Mucosa of stomach (tissue), 1 donor: ENCODE results near the gene PLCL1.

Source experiments
- H3K27me3 ChIP-seq: one replicate; pipeline ENCODE4 v1.7.0; 2013; ENCODE audit warnings: mild to moderate bottlenecking, low read length; ENCODE audit not compliant: control insufficient read depth, insufficient read depth
- H3K36me3 ChIP-seq: one replicate; pipeline ENCODE4 v1.7.0; 2013; ENCODE audit warnings: low read length; ENCODE audit not compliant: control insufficient read depth, insufficient read depth
- H3K4me1 ChIP-seq: one replicate; pipeline ENCODE4 v1.7.0; 2013; ENCODE audit warnings: mild to moderate bottlenecking, low read length; ENCODE audit not compliant: control insufficient read depth, insufficient read depth
- H3K4me3 ChIP-seq: one replicate; pipeline ENCODE4 v1.7.0; 2013; ENCODE audit warnings: low read length
- H3K9ac ChIP-seq: one replicate; pipeline ENCODE4 v1.7.0; 2013; ENCODE audit warnings: mild to moderate bottlenecking, low read length, moderate library complexity
- H3K9me3 ChIP-seq: one replicate; pipeline ENCODE4 v1.7.0; 2013; ENCODE audit warnings: mild to moderate bottlenecking, low read length, moderate library complexity; ENCODE audit not compliant: control insufficient read depth
- donor health status: Pancreatic carcinoma.

PLCL1 gene

DNA sequence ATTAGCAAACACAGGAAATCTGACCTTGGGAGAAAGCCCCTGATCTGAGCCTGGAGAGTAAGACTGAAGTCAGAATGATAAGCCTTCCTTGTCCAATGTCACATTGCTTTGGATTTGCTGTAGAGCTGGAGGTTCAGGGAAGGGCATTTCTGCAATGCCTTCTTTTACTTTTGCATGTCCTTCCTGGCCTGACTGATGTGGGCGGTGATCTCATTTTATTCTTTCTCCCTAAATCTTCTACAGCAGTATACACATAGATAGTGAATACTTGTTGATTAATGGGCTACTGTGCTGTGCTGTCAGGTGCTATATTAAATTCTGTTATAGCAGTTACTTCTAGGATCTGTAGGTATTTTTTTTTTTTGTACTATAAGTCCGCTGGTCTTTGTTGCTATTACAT lies 62.6 kb downstream of the PLCL1 start:
- Histone ChIP-seq H3K4me3 (no peak overlapping the region), H3K9ac (no peak overlapping the region), H3K27me3 (no peaks in the 10 kb centered on the region), H3K4me1 (no peaks in the 10 kb centered on the region), H3K36me3 (no peaks in the 10 kb centered on the region), H3K9me3 (no peaks in the 10 kb centered on the region)

DNA sequence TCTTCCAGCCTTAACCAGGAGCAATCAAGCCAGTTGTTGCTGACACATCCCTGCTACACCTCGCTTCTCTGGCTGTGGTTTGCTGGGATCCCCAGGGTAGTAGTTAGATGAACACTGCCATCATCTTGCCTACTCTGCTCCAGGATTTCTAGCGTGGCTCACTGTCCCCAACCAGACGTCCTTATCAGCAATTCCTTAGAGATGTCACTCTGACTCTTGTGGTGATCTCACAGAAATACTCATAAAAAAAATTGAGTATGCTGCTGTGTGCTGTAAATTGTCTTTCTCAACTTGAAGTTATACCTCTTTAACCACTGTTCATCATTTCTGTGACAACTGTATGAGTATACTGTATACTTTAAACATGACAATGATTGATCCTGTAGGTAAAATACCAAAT lies 63.2 kb downstream of the PLCL1 start:
- Histone ChIP-seq H3K4me1 (no peaks in the 10 kb centered on the region), H3K36me3 (no peaks in the 10 kb centered on the region), H3K27me3 (no peaks in the 10 kb centered on the region), H3K9ac (no peak overlapping the region), H3K9me3 (no peaks in the 10 kb centered on the region), H3K4me3 (no peak overlapping the region)

DNA sequence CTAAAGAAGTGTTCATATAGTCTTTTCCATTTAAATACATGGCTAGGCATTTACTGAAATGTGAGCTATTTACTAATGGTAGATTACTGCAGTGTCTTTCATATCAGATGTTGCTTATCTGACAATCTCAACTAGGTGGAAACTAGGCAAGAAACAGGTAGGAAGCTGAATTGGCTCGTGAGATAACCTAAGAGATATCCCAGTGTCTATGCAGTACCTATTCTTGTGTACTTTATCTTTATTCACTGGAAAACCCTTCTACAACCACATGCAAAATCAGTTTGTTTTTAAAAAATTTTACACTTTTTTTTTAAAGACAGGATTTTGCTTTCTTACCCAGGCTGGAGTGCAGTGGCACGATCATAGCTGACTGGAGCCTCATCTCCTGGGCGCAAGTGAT lies 63.8 kb downstream of the PLCL1 start:
- H3K27me3 ChIP-seq = no peaks in the 10 kb centered on the region
- H3K36me3 ChIP-seq = no peaks in the 10 kb centered on the region
- no peak overlapping the region for H3K4me3 ChIP-seq
- H3K4me1 ChIP-seq = no peaks in the 10 kb centered on the region
- no peak overlapping the region for H3K9ac ChIP-seq
- no peaks in the 10 kb centered on the region for H3K9me3 ChIP-seq

DNA sequence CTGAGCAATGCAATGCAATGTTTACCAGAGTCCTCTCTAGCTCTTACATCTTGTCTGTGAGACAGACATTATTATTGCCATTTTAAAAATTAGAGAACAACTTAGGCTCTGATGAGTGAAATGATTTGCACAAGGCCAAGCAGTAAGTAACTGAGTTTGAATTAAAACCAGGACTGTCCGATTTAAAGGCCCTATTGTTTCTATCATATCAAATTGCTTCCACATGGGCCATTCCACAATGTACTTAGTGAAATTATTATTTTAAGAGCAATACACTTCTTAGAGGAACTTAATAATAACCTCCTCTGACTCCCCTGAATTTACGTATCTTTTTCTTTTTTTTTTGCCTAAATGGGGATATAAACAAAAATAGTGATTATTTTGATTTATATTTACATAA lies 64.6 kb downstream of the PLCL1 start:
- H3K9me3 ChIP-seq = no peaks in the 10 kb centered on the region
- no peaks in the 10 kb centered on the region for H3K4me1 ChIP-seq
- H3K4me3 ChIP-seq = no peak overlapping the region
- H3K9ac ChIP-seq = no peak overlapping the region
- H3K36me3 ChIP-seq = no peaks in the 10 kb centered on the region
- H3K27me3 ChIP-seq = no peaks in the 10 kb centered on the region

DNA sequence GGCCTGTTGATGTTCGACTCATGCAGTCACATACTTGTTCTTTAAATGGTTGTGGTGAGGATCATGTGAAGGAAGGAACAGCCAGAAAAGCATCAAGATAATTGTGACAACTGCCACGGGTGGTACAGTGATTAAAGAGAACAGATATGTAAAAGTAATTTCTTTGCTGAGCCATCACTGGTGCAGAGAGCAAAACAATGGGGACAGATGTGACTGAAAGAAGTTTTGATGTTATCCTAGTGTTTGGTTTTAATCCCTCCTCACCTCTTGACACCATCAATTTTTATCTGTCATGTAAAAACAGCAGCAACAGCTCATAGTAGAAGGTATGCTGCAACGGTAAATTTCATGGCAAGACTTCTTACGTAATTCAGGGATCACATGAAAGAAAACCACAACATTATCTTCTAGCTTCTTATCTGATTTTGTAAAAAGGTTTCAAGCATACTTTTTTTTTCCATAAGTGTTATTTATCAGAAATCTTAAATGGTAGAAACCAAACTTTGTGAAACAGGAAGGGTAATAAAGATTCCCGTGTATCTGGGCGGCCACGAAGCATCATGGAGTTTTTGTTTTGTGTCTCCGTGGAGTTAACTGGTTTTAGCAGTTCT lies 65.2 kb downstream of the PLCL1 start:
- H3K9ac ChIP-seq = no peak overlapping the region
- no peaks in the 10 kb centered on the region for H3K36me3 ChIP-seq
- H3K4me1 ChIP-seq = no peaks in the 10 kb centered on the region
- H3K27me3 ChIP-seq = no peaks in the 10 kb centered on the region
- H3K4me3 ChIP-seq = no peak overlapping the region
- no peaks in the 10 kb centered on the region for H3K9me3 ChIP-seq

DNA sequence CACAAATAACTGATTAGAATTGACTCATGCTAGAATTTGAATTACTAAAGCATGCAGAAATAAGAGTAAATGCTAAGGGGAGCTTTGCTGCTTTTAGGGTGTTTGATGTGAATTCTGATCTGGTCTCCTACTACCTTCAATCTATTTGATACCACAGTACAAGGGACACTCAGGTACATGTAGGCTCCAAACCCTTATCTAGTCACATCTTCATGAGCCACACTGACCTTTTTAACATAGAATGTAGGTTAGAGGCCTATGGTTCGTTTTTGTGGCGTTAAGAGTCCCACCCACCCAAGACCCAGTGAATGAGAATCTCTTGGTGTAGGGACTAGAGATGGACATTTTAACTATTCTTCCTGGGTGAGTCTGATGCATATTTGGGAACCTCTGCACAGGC lies 65.7 kb downstream of the PLCL1 start:
- Histone ChIP-seq H3K36me3 (no peaks in the 10 kb centered on the region), H3K27me3 (no peaks in the 10 kb centered on the region), H3K4me1 (no peaks in the 10 kb centered on the region), H3K9ac (no peak overlapping the region), H3K9me3 (no peaks in the 10 kb centered on the region), H3K4me3 (no peak overlapping the region)

DNA sequence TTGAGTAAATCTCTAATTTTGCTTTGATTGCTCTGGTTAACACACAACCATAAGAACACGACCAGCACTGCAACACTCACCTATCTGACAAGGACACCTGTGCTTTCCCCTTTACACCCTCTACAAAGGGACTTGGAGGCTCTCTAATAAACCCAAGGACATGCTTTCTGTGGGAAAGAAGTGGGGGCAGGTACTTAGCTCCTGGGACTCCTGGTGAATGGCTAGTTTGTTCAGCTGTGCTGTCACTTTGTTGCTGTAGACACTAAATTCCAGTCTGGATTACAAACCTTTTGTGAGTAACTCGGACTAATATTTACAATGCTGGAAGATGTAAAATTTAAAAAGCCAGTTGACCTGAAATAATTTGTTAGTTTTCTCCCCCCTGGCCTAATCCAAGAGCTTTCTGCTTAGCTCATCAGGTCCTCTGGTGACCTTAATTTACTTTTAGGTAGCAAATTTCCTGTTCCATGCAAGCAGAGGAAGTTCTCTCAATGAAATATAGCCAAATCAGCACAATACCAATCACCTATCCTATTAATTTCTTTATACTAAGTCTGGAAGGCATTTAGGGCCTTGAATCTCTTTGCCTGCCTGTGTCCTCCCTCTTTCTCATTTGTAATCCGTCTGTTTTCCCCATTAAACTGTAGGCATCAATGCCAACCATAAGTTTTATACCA lies 67.5 kb downstream of the PLCL1 start:
- Histone ChIP-seq H3K9me3 (no peaks in the 10 kb centered on the region), H3K4me1 (no peaks in the 10 kb centered on the region), H3K36me3 (no peaks in the 10 kb centered on the region), H3K4me3 (no peak overlapping the region), H3K27me3 (no peaks in the 10 kb centered on the region), H3K9ac (no peak overlapping the region)

DNA sequence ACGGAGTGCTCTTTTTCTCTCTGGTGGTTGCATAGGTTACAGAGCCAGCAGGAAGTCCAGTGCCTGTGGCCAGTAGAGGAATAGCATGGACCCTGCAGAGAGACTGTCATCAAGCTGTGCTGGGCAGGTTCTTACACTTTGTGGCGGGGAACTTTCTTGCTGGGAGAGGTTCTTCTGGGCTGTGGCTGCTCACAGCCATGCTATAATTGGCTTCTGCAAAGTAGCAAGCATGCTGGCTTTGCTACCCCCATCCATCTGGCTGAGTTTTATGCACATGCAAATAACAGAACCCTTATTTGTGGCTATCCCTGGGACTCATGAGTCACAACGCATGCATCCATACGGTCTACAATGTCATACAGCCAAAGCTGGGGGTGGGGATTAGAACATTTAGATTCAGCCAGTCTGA lies 68.9 kb downstream of the PLCL1 start:
- no peaks in the 10 kb centered on the region for H3K36me3 ChIP-seq
- H3K27me3 ChIP-seq = no peaks in the 10 kb centered on the region
- no peaks in the 10 kb centered on the region for H3K4me1 ChIP-seq
- no peak overlapping the region for H3K4me3 ChIP-seq
- H3K9me3 ChIP-seq = no peaks in the 10 kb centered on the region
- H3K9ac ChIP-seq = no peak overlapping the region

DNA sequence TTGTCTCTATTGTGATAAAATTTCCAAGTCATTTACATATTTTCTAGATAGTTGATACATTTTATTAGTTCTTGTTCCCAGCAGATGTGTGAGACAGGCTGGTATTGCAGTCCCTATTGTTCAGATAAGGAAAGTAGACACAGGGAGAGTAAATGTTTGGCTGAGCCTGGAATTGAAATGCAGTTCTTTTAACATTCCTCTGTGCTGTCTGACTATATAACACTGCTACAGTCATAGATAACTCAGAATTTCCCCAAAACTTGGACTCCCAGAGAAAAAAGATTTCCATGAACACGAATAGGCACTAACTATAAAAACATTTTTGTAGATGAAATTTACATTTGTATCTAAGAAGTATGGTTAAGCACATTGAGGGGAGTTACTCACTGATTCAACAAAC lies 71.4 kb downstream of the PLCL1 start:
- no peak overlapping the region for H3K4me3 ChIP-seq
- H3K9me3 ChIP-seq = no peaks in the 10 kb centered on the region
- no peak overlapping the region for H3K9ac ChIP-seq
- H3K36me3 ChIP-seq = no peaks in the 10 kb centered on the region
- H3K4me1 ChIP-seq = no peaks in the 10 kb centered on the region
- no peaks in the 10 kb centered on the region for H3K27me3 ChIP-seq

DNA sequence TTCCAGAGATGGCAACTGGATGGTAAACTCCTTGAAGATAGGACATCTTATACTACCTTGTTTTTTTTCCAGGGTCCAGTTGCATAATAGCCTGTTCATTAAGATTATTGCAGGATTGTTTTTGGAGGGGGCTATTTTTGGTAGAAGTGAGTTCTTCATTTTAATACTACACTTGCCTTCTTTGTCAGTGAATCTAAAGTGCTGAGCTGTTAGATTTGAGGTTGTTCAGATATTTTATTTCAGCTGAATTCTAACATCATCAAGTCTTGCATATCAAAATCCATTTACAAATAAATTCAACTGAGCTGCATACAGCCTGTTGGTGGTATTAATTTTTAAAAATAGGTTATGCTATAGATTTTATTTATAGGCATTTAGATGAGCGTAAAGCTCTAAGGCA lies 72.1 kb downstream of the PLCL1 start:
- Histone ChIP-seq H3K36me3 (no peaks in the 10 kb centered on the region), H3K9me3 (no peaks in the 10 kb centered on the region), H3K9ac (no peak overlapping the region), H3K4me1 (no peaks in the 10 kb centered on the region), H3K4me3 (no peak overlapping the region), H3K27me3 (no peaks in the 10 kb centered on the region)

DNA sequence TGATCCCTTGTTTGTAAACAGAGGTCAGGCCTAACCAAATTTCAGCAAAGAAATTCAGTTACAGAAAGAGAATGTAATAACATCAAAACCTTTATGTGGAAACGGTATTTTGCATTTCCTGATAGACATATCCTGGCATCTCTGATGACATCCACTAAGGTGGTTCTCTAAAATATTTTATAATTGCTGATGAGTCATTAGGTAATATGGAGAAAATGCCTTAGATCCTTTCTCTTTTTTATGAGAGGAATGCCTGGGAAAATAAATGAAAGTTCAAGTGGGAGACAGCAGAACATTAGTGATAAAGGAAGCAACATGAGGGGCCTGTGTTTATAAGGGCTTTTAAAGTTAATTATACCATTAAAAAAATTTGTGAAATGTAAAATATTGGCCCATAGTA lies 72.6 kb downstream of the PLCL1 start:
- no peaks in the 10 kb centered on the region for H3K9me3 ChIP-seq
- H3K9ac ChIP-seq = no peak overlapping the region
- H3K36me3 ChIP-seq = no peaks in the 10 kb centered on the region
- H3K4me1 ChIP-seq = no peaks in the 10 kb centered on the region
- no peaks in the 10 kb centered on the region for H3K27me3 ChIP-seq
- H3K4me3 ChIP-seq = no peak overlapping the region

DNA sequence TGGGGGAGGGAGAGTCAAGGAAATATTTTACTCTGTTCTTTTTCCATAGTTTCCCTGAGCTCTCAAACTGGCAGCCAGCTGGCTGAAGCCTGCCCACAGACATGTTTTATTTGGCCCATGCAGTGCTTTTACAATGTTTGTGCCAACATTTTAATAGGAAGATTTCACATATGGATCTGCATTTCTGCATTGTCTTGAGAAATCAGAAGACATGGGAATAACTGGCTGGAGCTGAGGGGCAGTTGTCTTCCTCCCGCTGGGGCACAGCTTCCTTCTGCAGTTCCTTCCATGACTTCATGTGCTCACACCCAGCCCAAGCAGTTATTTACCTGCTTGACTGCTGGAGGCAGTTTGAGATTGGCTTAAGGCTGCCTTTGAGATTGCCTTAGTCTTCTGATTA lies 74.4 kb downstream of the PLCL1 start:
- H3K27me3 ChIP-seq = no peaks in the 10 kb centered on the region
- no peak overlapping the region for H3K9ac ChIP-seq
- H3K36me3 ChIP-seq = no peaks in the 10 kb centered on the region
- H3K4me3 ChIP-seq = no peak overlapping the region
- no peaks in the 10 kb centered on the region for H3K9me3 ChIP-seq
- no peaks in the 10 kb centered on the region for H3K4me1 ChIP-seq
